ENCODE measurements around the gene THAP7.

Gene THAP7

GRCh38 chr22:20963201-20964052, 38.5 kb downstream of the THAP7 start:
- H3K36me3 ChIP-seq (replicated peaks) = no peaks in the 10 kb centered on the region
- H3K27me3 ChIP-seq (replicated peaks) = peaks cover 17% of the 10 kb centered on the region
- in situ Hi-C loops (cut with HindIII; ENCODE audit: low pct_ligation_motif_present, low sequenced_read_pairs) = no loop called here
- TF ChIP-seq CTCF (IDR thresholded peaks at IDR 0.05; ENCODE audit: low read depth, low read length, missing control alignments) = no peak
- H3K27ac ChIP-seq = no peak overlapping the region
- DNase-seq = no peak
- H3K4me3 ChIP-seq (ENCODE audit: low read depth, low read length) = no peak overlapping the region

- H3K27ac ChIP-seq = no peak overlapping the region
- in situ Hi-C loops (cut with HindIII; ENCODE audit: low pct_ligation_motif_present, low sequenced_read_pairs) = no loop called here
- peaks cover 17% of the 10 kb centered on the region for H3K27me3 ChIP-seq (replicated peaks)
- DNase-seq = no peak
- no peak overlapping the region for H3K4me3 ChIP-seq (ENCODE audit: low read depth, low read length)
- no peak for TF ChIP-seq CTCF (IDR thresholded peaks at IDR 0.05; ENCODE audit: low read depth, low read length, missing control alignments)
- no peaks in the 10 kb centered on the region for H3K36me3 ChIP-seq (replicated peaks)
Observed at GRCh38 chr22:20962491-20962945, 39.4 kb downstream of the THAP7 start.

- Histone ChIP-seq H3K27ac (no peak overlapping the region), H3K36me3 (replicated peaks) (no peaks in the 10 kb centered on the region), H3K4me3 (ENCODE audit: low read depth, low read length) (no peak overlapping the region), H3K27me3 (replicated peaks) (peaks cover 11% of the 10 kb centered on the region)
- no peak for DNase-seq
- no peak for TF ChIP-seq CTCF (IDR thresholded peaks at IDR 0.05; ENCODE audit: low read depth, low read length, missing control alignments)
- in situ Hi-C loops (cut with HindIII; ENCODE audit: low pct_ligation_motif_present, low sequenced_read_pairs) = no loop called here
Observed at GRCh38 chr22:20960609-20961008, 41.3 kb downstream of the THAP7 start.

GRCh38 chr22:20959578-20960461, 42.1 kb downstream of the THAP7 start:
- in situ Hi-C loops (cut with HindIII; ENCODE audit: low pct_ligation_motif_present, low sequenced_read_pairs) = no loop called here
- no peak overlapping the region for H3K4me3 ChIP-seq (ENCODE audit: low read depth, low read length)
- DNase-seq = no peak
- no peaks in the 10 kb centered on the region for H3K36me3 ChIP-seq (replicated peaks)
- no peak overlapping the region for H3K27ac ChIP-seq
- TF ChIP-seq CTCF (IDR thresholded peaks at IDR 0.05; ENCODE audit: low read depth, low read length, missing control alignments) = no peak
- peaks cover 6% of the 10 kb centered on the region for H3K27me3 ChIP-seq (replicated peaks)

- H3K27ac ChIP-seq = no peak overlapping the region
- TF ChIP-seq CTCF (IDR thresholded peaks at IDR 0.05; ENCODE audit: low read depth, low read length, missing control alignments) = no peak
- H3K27me3 ChIP-seq (replicated peaks) = no peaks in the 10 kb centered on the region
- H3K4me3 ChIP-seq (ENCODE audit: low read depth, low read length) = peak overlapping the region; percentile 68
- H3K36me3 ChIP-seq (replicated peaks) = peaks cover 8% of the 10 kb centered on the region
- in situ Hi-C loops (cut with HindIII; ENCODE audit: low pct_ligation_motif_present, low sequenced_read_pairs) = no loop called here
- no peak for DNase-seq
Observed at GRCh38 chr22:20957683-20958431, 44.1 kb downstream of the THAP7 start.

Measured in brain microvascular endothelial cell (primary cell).